Adrenal gland (tissue), 12 donors: ENCODE measurements around the gene ZER1. TPM values are rescaled to one million over a fixed set of nuclear protein-coding genes. Genes with fewer than 3 reads are reported as not detected.

Experiments
- DNase-seq, 7 donors: peaks; one replicate each; pipeline ENCODE4 v3.0.0-alpha.2; 2019 to 2020
- H3K27ac ChIP-seq, 5 donors: fragments of 200-600 bp; sonication (generic) in 4 of 5; 1 replicate in 3 of 5; 2 replicates in 2 of 5; pipeline versions ENCODE4 v1.5.1 to v1.8.0; 2016 to 2020; ENCODE audit warnings: mild to moderate bottlenecking in 1 of 5
- H3K27me3 ChIP-seq: fragments of 200-600 bp; 2 replicates; pipeline ENCODE4 v1.8.0; 2021
- H3K36me3 ChIP-seq, 2 donors: fragments of 200-600 bp; replicated peaks in 1 of 2; 1 replicate in 1 of 2; 2 replicates in 1 of 2; pipeline versions ENCODE4 v1.5.1 to v1.8.0; 2018 to 2022
- H3K4me1 ChIP-seq, 2 donors: fragments of 200-600 bp; replicated peaks in 1 of 2; 1 replicate in 1 of 2; 2 replicates in 1 of 2; pipeline versions ENCODE4 v1.5.1 to v1.8.0; 2018 to 2021
- H3K4me3 ChIP-seq, 4 donors: fragments of 200-600 bp; sonication (generic) in 3 of 4; one replicate each; pipeline ENCODE4 v1.5.1; 2016 to 2018
- H3K9me3 ChIP-seq, 3 donors: fragments of 200-600 bp; sonication (generic) in 1 of 3; replicated peaks in 1 of 3; 1 replicate in 2 of 3; 2 replicates in 1 of 3; pipeline versions ENCODE4 v1.5.1 to v1.8.0; 2016 to 2021
- CTCF ChIP-seq, 6 experiments: fragments of 450-650 bp in 4 of 6; fragments of 200-600 bp in 2 of 6; sonication (generic) in 1 of 6; IDR thresholded peaks; 1 replicate in 5 of 6; 2 replicates in 1 of 6; pipeline versions ENCODE4 v1.5.1 to v1.8.0; 2016 to 2021; ENCODE audit warnings: antibody characterized with exemption in 6 of 6, mild to moderate bottlenecking in 2 of 6, moderate library complexity in 1 of 6
- POLR2A ChIP-seq, 2 donors: fragments of 450-650 bp; IDR thresholded peaks; one replicate each; pipeline ENCODE4 v1.6.1; 2017; ENCODE audit warnings: antibody characterized with exemption in 2 of 2, mild to moderate bottlenecking in 2 of 2, moderate library complexity in 1 of 2
- WGBS, 4 donors: extraction: QIAGEN DNeasy Blood & Tissue Kit in 2 of 4; methylation state at CpG; one replicate each; pipeline versions ENCODE4 v1.1.5 to v1.1.7; 2013 to 2017; 5-methylcytosine and 5-hydroxymethylcytosine counted together
- intact Hi-C, 2 donors: fragments of 100-400 bp; cut with DNase I; formaldehyde crosslinking; loops; one replicate each; pipeline versions ENCODE4 v1.14.1 to v1.15.0; 2022 to 2023
- polyA plus RNA-seq, 3 donors: library from polyadenylated mRNA; stranded (reverse); fragments of 200-250 nt in 2 of 3; fragments of 350-450 nt in 1 of 3; fragmentation: Illumina TruSeq in 1 of 3; extraction: RNeasy Lipid Tissue Mini Kit (QIAGEN cat#74804) in 1 of 3; gene quantifications; one replicate each; pipeline ENCODE4 v1.2.3, GENCODE V29; 2013 to 2014
- total RNA-seq, 9 donors: library from RNA; depleted of rRNA in 4 of 9; stranded (reverse); fragments of >200 nt in 4 of 9; fragments of 120-200 nt in 1 of 9; fragmentation: NEBNext Ultra II Directional in 1 of 9; extraction: Animal tissue kit (Norgen Biotek cat#: 25700) in 1 of 9; gene quantifications; one replicate each; pipeline versions ENCODE4 v1.1.0 to v1.2.4, GENCODE V29; 2013 to 2023
- donor health status: healthy with polysubstance abuse.
- donor health status: Bipolar disorder and iron deficiency.
- donor health status: DM: yes; HTN: yes; CAD: no.
- donor health status: DM: no; HTN: no; CAD: no.
- donor health status: DM: no; HTN: no; CAD: no.
- donor health status: DM: yes; HTN: yes; CAD: no.

Gene ZER1
- total and polyA plus RNA-seq, 12 donors: 17.0 to 131 (median 53.4) TPM

- WGBS, 4 donors: 88 to 93% (median 92%) methylated on average over 5 of the region's 5 CpGs; no CpG with 5 or more reads in 1 of the 4 donors
- peak overlapping the region in 2 of 5 donors; percentile 3 to 34 for H3K27ac ChIP-seq
Observed at GRCh38 chr9:128704356-128704670, 67.4 kb downstream of the ZER1 start.

DNA sequence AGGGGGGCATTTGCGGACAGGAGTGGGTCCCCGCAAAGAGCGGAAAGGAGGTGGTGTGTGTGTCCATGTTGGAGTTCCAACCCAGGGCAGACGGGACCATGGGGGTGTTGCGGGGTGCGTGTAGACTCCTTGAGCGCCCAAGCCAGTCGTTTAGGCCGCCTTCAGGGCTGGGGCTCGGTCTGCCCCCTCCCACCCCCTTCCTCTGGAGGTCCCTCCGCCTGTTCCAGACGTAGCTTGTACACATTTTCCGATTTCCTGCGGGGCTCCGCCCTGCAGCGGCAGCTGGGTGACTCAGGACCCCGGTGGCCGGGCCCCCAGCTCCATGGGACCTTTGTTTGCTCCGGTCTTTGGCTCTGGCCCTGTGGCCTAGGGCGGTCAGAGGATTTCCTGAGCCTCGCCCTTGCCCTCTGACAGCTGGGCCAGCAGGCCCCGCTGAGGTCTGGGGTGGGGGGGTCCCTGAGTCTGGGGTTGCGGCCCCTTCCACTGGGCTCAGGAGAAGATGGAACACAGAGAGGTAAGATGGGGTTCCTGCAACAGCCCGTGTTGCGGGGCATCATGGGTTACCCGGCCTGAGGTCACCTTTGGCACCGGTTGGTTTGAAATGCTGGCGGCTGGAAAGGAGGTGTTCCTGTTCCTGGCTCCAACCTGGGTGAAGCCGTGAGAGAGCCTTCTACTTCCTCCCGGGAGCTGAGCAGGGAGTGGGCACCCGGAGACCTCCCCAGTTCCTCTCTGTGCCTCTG is 67.9 kb downstream of the ZER1 start:
- no peaks in the 10 kb centered on the region for H3K27me3 ChIP-seq
- TF ChIP-seq CTCF (IDR thresholded peaks at IDR 0.05) (no peak), POLR2A (IDR thresholded peaks at IDR 0.05) (no peak)
- peak overlapping the region in 3 of 5 donors; percentile 3 to 49 (median 49) for H3K27ac ChIP-seq
- peak overlapping the region in 1 of 4 donors; percentile 73 for H3K4me3 ChIP-seq
- no peak for DNase-seq
- intact Hi-C loops: no loop called here
- H3K9me3 ChIP-seq: no peaks in the 10 kb centered on the region
- H3K4me1 ChIP-seq: peaks cover 0 to 6% of the 10 kb centered on the region in 2 donors
- no peaks in the 10 kb centered on the region for H3K36me3 ChIP-seq
- WGBS, 4 donors: 62 to 98% (median 81%) methylated on average over 9 to 31 of the region's 31 CpGs

More at GRCh38 chr9:128704356-128704670, 67.4 kb downstream of the ZER1 start:
- no peaks in the 10 kb centered on the region for H3K36me3 ChIP-seq
- intact Hi-C loops: no loop called here
- H3K9me3 ChIP-seq: no peaks in the 10 kb centered on the region
- H3K4me1 ChIP-seq: peaks cover 0 to 6% of the 10 kb centered on the region in 2 donors
- no peaks in the 10 kb centered on the region for H3K27me3 ChIP-seq
- TF ChIP-seq POLR2A (IDR thresholded peaks at IDR 0.05): no peak
- TF ChIP-seq CTCF (IDR thresholded peaks at IDR 0.05): no peak
- DNase-seq: no peak
- no peak overlapping the region for H3K4me3 ChIP-seq

DNA sequence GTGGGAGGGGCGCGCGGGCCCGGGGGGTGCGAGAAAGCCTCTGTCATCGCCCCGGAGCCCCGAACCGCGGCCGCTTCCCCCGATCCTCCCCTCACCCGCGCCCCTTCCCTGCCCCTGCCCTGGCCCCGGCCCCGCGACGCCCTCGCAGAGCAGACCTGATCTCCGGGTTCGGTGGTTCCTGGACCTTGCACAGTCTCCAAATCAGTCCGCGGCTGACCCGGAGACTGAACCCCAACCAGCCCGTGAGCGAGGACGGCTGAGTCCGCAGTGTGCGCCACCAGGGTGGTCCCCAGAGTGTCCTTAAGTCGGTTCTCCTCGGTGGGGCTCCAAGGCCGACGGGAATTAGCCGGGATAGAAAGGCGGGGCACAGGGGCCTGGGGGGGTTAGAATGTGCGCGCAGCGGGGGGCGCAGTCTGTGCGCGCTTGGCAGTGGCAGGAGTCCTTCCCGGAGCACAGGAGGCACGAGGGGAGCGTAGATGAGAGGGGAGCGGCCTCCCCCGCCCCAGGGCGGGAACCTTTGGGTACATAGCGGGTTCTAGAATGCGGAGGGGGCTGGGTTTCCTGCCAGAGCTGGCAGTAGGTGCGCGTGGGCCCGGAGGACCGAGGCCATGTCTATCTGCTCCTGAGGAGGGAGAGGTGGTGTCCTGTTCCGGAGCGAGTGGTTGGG is 68.6 kb downstream of the ZER1 start:
- H3K4me1 ChIP-seq: peaks cover 0 to 6% of the 10 kb centered on the region in 2 donors
- intact Hi-C loops: no loop called here
- WGBS, 4 donors: 12 to 33% (median 20%) methylated on average over 14 to 54 of the region's 55 CpGs
- no peaks in the 10 kb centered on the region for H3K27me3 ChIP-seq
- no peak for TF ChIP-seq CTCF (IDR thresholded peaks at IDR 0.05)
- TF ChIP-seq POLR2A (IDR thresholded peaks at IDR 0.05): no peak
- H3K27ac ChIP-seq: peak overlapping the region in 3 of 5 donors; percentile 13 to 49 (median 49)
- peak overlapping the region in 3 of 4 donors; percentile 37 to 73 (median 52) for H3K4me3 ChIP-seq
- no peaks in the 10 kb centered on the region for H3K9me3 ChIP-seq
- no peaks in the 10 kb centered on the region for H3K36me3 ChIP-seq
- DNase-seq: peak in 1 of 7 donors; percentile 29

GRCh38 chr9:128702445-128702948 is 69.2 kb downstream of the ZER1 start, which contains the start of gene PKN3:
Gene PKN3, plus strand, starts transcription at chr9:128702503. Its CDS starts 413 bp downstream, at chr9:128702916.
- Histone ChIP-seq H3K27me3 (no peaks in the 10 kb centered on the region), H3K4me1 (peaks cover 0 to 6% of the 10 kb centered on the region in 2 donors), H3K36me3 (no peaks in the 10 kb centered on the region), H3K9me3 (no peaks in the 10 kb centered on the region), H3K4me3 (peak within 1 kb of the TSS in 3 of 4 donors; percentile 37 to 73 (median 52)), H3K27ac (peak within 1 kb of the TSS in 3 of 5 donors; percentile 13 to 49 (median 49))
- TF ChIP-seq CTCF (IDR thresholded peaks at IDR 0.05) (peak; percentile 63 to 86 (median 80)), POLR2A (IDR thresholded peaks at IDR 0.05) (no peak)
- intact Hi-C loops: no loop called here
- 0 to 2% (median 1%) methylated on average over 11 to 65 of the region's 65 CpGs for WGBS, 4 donors
- peak; percentile 78 to 91 (median 88) for DNase-seq
